AG08396 (cell line): ENCODE data around the gene PDE4D.

ENCODE experiments used
- DNase-seq: peaks from one replicate; pipeline ENCODE4 v3.0.0; 2012; ENCODE audit warnings: low spot score, mixed read lengths

Gene PDE4D

DNA sequence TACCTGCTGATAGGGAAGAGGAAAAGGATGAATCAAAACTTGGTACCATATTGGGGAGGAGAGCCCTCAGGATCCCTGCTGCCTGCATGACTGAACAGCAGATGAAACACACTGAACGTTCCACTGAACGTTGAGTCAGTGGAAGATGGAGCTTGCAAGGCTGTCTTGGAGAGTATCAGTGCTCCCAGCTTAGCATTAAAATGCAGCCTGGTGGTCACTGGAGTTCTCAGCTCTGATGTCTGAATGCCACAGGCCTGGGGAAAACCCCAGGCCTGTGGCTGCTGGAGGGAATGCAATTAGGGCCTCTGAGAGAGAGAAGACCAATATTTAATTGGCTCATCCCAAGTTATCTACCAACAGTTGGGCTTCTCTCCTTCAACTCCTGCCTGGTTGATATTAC is 54.5 kb downstream of the PDE4D start:
- no peak for DNase-seq

DNA sequence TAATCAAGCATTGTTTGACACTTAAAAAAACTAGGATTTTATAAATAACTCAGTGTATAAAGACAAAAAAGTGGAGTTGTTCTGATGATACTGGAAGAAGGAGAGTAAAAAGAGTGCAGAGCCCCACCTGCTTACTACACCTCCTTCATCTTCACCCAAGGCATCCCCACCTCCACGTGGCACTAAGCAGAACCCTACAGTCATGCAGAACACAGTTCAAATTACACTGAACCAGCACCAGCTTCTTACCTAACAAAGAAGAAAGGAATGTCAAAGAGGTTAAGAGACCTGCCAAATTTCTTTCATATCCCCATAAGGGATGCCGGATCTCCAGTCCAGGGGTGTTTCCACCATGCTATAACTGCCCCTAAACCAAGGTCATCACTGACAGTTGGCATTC is 55.5 kb downstream of the PDE4D start:
- DNase-seq = no peak

DNA sequence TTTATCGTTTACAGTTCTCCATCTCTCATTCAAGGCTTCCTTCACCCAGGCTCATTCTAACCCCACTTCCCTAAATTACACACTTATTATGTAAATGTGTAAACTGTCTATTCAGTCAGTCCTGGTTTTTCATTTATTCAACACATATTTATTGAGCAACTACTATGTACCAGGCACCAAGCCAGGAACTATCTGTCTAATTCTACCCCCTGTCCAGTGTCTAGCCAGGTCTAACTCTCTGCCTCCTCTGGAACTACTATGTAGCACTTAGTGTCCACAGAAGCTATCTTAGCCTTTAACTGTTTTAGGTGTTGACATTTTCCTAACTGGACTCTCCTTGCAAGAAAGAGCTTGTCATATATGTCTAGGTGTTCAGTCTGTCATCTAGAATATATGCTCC is 56.5 kb downstream of the PDE4D start:
- no peak for DNase-seq

DNA sequence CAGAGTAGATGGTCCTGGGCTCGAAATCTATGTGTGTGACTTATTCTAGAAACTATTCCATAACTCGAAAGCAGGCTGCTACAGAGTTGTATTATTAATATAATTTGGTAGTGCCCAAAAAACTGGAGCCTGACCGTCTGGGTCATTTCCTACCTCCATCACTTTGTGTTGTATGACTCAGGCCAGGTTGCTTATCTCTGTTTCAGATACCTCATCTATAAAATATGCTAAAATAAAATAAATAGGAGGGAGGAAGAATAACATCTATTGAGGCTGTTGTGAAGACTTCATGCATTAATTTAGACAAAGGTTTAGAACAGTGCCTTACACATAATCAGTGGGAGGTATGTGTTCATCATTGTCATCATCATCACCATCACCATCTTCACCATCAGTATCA is 57.7 kb downstream of the PDE4D start:
- no peak for DNase-seq

DNA sequence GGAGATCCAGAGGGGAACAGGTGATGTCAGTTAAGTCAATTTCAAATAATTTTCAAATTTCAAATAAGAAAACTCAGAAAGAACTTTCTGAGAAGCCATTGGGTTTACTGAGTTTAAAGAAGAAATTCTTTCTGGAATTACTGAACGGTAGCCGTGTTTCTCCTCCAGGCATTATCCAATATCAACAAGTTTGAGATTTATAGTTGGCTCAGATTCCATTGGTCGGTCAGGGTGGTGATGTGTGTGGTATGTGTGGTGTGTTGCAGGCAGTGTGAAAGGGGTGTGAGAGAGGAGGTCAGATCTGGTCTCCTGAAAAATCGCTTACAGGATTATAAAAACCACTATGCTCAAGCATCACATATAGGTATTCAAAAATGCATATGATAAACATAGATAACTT is 60.1 kb downstream of the PDE4D start:
- no peak for DNase-seq

DNA sequence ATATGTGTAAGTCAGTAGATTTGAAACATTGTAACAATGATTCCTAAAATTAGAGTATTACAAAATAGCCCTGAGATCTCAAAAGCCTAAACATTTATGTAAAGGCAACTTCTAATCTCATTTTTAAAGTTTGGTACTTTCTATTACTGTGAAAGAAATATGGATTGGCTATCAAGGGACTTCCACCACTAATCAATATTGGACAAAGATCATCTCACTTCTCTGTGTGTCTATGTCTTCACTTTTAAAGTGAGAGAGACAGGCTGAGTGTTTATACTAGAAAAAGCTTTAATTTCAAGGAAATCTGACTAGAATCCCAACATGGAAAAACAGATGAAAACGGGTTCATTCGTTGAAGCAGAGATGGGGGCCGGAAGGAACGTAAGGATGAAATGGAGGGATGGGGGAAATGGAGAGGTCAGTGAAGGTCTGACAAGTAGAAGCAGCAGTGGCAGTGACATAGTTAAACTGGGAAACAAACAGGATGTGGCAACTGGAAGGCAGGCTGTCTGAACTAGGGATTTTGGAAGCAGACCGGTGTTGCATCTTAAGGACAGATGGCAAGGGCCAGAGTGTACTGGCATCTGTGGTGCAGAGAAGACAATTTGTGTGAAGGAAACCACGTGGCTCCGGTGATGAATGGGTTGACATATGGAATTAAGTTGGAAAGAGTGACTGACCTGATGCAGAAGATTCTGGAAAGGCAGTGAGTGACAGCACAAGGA is 60.8 kb downstream of the PDE4D start:
- DNase-seq = no peak

DNA sequence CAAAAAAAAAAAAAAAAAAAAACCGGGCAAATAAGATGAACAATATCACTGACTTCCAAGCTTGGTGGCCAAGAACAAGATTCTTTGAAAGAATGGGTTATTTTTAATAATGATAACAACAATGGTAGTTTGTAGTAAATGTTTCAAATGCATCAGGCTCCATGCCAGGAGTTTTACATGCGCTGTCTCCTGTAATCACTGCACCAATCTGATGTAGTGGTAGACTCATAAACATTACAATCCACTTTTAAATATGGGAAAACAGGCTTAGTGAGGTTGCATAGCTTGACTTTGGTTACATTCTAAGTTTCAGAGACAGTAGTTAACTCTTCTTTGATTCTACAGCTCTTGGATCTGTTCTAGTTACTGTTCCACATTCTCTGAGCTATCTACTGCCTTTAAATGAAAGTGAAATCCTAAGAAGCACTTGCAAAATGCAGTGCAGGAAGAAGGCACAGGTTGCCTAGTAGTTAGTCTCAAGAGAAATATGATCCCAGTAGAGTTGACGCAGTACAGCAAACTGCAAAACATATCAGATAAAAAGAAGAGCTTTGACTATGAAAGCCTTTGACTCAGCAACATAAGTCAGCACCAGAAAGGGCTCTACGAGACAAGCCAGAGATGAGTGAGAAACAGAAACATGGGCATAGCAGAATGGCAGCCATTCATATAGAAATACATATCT is 62.1 kb downstream of the PDE4D start:
- no peak for DNase-seq

DNA sequence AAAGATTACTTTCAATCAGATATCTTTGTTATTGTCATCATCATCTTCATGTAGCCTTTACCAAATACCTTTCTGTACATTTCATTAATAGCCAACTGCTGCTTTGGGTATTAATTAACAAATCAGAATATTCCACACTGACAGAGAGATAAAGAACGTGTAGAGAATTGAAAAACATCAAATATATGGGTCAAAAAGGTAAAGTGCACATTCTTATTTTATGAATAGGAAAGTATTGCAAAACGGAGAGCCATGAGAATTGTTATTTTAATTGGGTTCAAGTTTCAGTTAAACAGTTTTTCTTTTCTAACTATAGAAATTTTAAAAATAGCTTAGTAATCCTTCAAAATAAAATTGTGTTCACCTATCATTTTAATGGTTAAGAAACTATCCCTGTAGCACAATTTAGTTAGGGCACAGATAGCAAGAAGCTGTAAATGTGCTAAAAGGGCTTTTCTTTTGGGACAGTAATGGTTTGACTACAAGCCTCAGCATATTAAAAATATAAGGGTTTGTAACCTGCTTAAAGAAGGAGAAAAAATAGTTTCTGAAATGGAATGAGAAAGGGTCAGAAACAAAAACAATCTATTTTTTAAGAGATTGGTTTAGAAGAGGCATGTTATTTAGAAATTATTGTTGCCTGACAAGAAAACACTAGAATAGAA is 62.9 kb downstream of the PDE4D start:
- no peak for DNase-seq

DNA sequence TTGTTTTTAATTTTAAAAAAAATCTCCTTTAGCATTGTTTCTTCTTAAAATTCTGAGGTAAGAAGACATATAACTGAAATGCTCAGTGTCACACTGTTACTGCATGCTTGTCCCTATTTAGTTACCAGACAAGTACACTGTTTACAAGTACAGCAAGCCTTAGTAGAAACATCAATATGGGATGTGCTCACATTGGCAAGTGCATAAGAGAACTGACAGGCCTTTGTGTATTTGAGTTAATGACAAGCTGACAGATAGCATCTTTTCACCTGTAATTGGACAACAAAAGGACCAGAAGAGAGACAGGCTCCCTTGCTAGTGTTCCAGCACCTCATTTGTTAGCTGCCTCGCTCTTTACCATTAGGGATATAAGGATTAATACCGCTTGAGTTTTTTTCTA is 63.6 kb downstream of the PDE4D start:
- DNase-seq = no peak

DNA sequence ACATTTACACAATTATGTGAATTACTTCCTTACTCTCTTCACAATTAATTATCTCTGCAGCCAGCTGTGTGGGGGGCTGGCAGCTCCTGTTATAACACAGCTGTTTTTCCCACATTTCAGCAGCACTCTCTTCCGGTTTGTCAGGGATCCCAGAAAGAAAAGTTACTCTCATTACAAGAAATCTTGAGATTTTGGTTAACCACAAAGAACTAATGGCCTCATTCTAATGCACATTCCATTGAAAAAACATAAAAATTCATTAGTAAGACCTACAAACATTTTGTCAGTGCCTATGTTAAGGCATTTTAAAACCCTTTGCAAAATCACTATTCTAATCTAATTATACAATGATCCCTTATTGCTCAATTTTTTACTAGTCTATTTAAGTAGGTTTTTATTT is 64.1 kb downstream of the PDE4D start:
- no peak for DNase-seq

DNA sequence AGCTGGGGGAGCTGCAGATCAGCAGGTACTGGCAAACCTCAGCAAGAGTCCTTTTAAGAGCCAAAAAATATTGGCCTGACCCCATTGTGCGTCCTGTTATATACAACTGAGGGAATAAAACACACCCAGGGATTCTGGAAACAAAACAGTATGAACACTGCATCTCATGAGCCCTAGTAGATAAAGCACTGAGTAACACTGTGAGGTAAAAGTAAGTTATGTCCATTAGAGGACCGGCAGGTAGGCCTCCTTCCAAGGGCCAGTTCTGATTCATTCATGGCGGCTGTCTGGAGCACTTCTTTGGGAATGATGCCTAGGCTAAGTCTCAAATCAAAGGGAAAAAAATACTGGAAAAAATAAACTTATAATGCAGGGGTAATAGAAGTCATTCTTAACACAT is 64.9 kb downstream of the PDE4D start:
- DNase-seq = no peak

DNA sequence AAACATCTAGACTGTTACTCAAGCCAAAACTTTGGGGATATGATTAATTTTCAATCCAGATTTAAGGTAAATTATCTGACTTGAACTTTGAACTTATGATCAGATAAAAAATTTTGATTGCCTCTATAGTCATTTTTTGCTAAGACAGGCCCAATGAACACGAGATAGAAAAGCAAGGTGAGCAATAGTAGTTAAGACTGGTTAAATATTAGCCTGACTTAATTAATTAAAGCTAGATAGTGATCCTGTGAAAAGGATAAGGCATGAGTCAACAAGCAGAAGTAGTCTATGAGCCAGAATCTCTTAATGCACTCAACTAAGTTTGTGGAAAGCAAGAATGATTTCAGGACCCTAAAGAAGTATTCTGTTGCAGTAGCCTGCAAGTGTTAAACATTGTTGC is 66.5 kb downstream of the PDE4D start:
- DNase-seq = no peak

DNA sequence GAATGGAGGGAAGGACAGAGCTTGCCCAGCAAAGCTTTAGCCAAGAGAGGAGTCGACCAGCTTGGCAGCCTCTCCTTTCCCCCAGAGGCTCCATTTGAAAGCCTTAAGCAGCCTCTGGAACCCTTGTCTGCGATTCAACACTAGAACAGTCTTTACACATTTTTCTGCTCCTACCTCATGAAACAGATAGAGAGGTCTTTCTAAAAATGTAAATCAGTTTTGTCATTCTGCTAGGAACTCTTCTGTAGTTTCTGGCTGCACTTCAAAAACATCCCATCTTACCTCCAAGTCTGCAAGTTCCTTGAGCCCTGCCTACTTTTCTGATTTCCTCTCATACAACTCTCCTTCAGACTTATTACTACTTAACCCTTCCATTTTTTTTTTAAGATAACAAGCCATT is 70.1 kb downstream of the PDE4D start:
- no peak for DNase-seq

DNA sequence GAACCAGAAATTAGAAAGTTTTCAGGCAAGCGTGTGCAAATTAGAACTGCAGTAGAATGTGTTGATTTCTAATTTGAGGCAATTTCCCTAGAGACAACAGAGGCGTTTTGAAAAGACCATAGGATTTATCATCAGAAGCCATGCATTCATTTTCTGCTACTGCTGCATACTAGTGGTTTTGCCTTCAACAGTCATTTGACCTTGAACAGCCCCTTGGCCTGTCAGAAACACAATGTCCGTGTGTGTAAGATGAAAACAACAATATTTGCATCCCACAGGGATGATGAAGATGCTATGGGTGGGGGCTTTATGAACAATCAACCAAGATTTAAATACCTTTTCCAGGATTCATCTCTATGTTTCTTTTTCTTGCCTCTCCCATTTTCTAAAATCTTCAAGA is 73.7 kb downstream of the PDE4D start:
- DNase-seq = no peak

DNA sequence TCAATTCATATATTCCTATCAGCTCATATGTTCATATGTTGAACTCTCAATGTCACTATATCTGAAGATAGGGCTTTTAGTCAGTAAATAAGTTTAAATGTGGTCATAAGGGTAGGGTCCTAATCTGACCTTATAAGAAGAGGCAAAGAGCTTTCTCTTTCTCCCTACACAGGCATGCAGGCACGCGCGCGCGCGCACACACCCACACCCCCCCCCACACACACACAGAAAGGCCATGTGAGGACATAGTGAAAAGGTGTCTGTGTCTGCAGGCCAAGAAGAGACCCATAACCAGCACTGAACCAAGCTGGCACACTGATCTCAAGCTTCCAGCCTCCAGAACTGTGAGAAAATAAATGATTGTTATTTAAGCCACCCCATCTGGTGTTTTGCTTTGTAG is 76.0 kb downstream of the PDE4D start:
- DNase-seq = no peak

DNA sequence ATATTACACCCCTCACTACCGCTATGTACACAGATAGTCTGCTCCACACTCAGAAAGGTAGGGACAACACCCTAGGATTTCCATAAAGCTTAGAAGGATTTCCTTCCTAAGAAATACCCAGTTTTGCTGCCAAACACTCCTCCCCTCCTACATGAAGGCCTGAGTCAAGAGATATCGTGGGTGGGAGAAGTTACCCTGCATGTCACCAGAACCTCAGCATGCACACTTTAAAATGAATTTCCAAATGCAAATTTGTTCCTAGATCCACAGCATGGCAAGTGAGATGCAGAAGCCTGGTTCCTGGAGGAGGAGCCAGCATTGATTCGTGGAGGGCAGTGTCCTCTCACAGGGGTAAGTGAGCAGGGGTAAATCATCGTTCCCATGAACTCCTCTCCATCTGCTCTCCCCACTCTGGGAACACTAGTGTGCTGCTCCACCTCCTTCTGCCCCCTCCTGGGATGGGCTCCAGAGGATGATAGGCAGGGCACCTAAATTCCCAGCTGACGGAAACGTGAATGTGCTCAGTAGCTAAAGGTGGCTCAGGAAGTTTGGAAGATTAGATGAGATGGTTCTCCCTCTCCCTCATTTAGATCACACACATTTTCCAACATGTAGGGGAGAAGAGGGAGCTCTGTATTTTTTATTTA is 76.7 kb downstream of the PDE4D start:
- DNase-seq = no peak

DNA sequence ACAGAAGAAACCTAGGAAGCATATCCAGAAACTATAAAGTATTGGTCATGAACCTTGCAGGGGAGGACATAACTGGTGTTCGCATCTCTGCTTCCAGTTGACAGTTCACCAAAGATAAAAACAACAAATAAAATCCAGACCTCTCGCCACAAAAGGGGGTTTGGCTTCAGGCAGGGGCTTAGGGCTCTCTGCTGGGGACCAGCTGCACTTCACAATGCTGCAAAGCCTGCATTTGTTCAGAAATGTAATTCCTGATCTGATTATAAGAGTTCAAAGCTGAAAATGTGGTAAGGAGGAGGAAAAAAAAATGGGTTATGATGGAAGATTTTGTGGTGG is 79.0 kb downstream of the PDE4D start:
- DNase-seq = no peak

DNA sequence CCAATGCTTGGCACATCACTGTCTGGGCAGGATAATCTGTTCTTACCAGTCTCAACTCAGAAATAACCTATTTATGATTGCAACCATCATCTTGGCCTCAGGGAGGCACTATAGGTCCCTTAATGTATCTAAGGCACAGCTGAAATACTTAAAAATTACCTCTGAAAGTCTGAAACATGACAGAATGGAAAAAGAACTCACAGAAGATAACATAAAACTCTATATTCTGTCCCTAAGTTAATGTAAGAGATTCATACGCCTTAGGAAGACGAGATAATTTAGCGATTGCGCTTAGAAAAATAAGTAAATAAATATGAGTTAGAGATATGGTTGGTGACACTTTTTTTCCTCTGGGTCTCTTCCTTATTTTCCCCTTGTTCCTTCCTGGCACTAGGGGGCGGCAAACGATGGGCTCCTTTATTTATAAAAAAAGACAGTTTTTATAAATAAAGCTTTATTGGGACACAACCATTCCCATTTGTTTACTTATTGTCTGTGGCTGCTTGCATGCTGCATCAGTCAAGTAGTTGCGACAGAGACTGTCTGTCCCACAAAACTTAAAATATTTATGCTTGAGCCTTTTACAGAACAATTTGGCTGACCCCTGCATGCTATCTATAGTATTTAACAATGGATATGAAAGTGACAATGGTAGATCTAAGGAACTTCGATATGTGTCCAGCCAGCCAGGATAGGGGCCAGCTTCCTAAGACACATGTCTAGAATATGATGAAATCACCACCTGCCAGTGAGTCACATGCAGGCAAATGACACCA is 79.6 kb downstream of the PDE4D start:
- DNase-seq = peak; percentile 28

DNA sequence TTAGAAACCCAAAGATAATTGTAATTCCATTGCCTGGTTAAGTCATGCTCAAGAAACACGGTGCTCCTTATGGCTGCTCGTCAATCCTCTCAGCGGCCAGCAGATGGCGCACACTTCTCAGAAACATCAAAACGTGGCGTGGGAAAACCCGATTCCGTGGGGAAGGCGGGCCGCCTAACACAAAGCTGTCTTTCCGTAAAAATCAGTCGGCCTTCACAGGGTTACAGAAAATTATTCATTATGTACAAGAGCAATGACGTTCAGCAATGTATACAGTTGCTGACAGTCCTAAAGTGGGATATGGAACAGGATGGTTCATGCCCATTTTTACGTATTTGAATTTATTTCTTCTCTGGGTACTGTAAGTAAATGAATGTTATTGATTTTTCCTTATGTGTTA is 83.5 kb downstream of the PDE4D start:
- peak; percentile 69 for DNase-seq

DNA sequence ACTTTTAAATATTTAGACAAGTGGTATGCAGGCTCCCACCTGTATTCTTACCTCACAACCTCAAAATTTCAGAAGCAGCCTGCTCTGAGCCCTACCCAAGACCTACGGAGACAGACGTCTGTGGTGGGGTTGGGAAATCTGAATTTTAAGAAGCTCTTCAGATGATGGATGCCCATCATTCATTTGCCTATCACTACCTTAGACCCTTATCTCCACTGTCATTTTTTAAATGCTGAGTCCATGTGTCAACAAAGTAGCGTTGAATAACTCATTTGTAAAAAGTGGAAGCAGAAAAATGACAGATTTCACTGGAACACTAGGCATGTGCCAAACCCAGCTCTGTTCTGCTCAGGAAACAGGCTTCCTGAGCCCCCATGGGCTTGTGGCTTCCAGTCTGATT is 85.7 kb downstream of the PDE4D start:
- DNase-seq = no peak

DNA sequence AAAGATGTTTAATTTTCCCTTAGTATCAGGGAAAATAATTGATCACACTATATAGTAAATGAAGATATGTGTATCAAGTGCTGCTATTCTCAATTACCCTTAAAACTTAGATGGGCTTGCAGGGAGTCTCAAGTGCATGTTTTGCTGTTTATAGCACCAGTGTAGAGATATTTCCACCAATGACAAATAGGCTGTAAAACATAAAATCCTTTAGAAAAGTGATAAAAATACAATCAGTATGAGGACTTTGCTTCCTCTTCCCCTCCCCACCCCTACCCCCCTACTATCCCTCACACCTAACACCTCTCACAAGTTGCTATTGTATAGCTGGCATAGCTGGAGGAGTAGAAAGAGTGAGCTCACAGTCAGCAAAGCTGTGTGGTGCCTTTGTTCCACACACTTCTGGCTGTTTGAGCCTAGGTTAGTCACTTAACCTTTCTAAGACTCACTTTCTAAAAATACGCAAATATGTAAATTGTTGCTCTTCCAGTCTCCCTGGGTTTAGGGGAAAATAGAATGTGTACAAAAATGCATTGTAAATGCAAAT is 93.1 kb downstream of the PDE4D start:
- no peak for DNase-seq
